GM19025 (cell line): ENCODE results near the gene CNDP1.
"Not testable (repeated sequence)": the region's sequence is repeated elsewhere in the genome, so short reads cannot be mapped to it uniquely, and the experiment has no call there.

Source experiments
- ATAC-seq: cut with Tn5 transposase; IDR thresholded peaks from one replicate; pipeline ENCODE4 v1.9.1; 2021; ENCODE audit warnings: mild to moderate bottlenecking, low read depth, moderate library complexity; ENCODE audit not compliant: unreplicated experiment

The CNDP1 gene

GRCh38 chr18:74520096-74520833 lies 14.0 kb upstream of the CNDP1 start:
- no peak for ATAC-seq

GRCh38 chr18:74521068-74521725 lies 13.1 kb upstream of the CNDP1 start:
- no peak for ATAC-seq

GRCh38 chr18:74522635-74523548 lies 11.4 kb upstream of the CNDP1 start:
- ATAC-seq, result no peak

GRCh38 chr18:74524097-74524496 lies 10.2 kb upstream of the CNDP1 start:
- ATAC-seq, result no peak

GRCh38 chr18:74524915-74525314 lies 9.4 kb upstream of the CNDP1 start:
- ATAC-seq, result not testable (repeated sequence)

GRCh38 chr18:74525741-74526140 lies 8.6 kb upstream of the CNDP1 start:
- ATAC-seq, result no peak

GRCh38 chr18:74526488-74526887 lies 7.8 kb upstream of the CNDP1 start:
- ATAC-seq, result no peak

GRCh38 chr18:74528478-74528877 lies 5.8 kb upstream of the CNDP1 start:
- ATAC-seq, result peak; percentile 74

- ATAC-seq, result no peak
Measured at GRCh38 chr18:74528913-74529312, 5.4 kb upstream of the CNDP1 start.

- no peak for ATAC-seq
Measured at GRCh38 chr18:74529378-74529777, 4.9 kb upstream of the CNDP1 start.

- no peak for ATAC-seq
Measured at GRCh38 chr18:74529811-74530583, 4.3 kb upstream of the CNDP1 start.

- ATAC-seq, result no peak
Measured at GRCh38 chr18:74530584-74530862, 3.8 kb upstream of the CNDP1 start.

GRCh38 chr18:74531043-74531442 lies 3.3 kb upstream of the CNDP1 start:
- ATAC-seq, result no peak

- no peak for ATAC-seq
Measured at GRCh38 chr18:74532511-74533025, 1.7 kb upstream of the CNDP1 start.

GRCh38 chr18:74533666-74534065 lies 634 bp upstream of the CNDP1 start:
- no peak for ATAC-seq

- peak; percentile 83 for ATAC-seq
Measured at GRCh38 chr18:74534981-74535649, 815 bp downstream of the CNDP1 start.

GRCh38 chr18:74539289-74539688 lies 5.0 kb downstream of the CNDP1 start:
- no peak for ATAC-seq

GRCh38 chr18:74540652-74541421 lies 6.5 kb downstream of the CNDP1 start:
- ATAC-seq, result no peak
